OCI-LY3 (cell line): ENCODE data around the gene INSL4.
A peak's percentile ranks its signal among the peaks of the same experiment; 100 is the strongest.

ENCODE experiments used
- H2AFZ ChIP-seq: fragments of 200-600, 300-600 bp; shearing (Covaris generic); 2 replicates; pipeline ENCODE4 v1.6.0; 2014; ENCODE audit warnings: antibody characterized with exemption, low read depth, low read length
- H3K27ac ChIP-seq: fragments of 200-600, 300-600 bp; sonication (generic); 2 replicates; pipeline ENCODE4 v1.5.1; 2014; ENCODE audit warnings: mild to moderate bottlenecking, low read length, moderate library complexity, mixed read lengths
- H3K27me3 ChIP-seq: fragments of 200-600, 300-600 bp; sonication (generic); 2 replicates; pipeline ENCODE4 v1.6.1; 2014; ENCODE audit warnings: low read depth, low read length, mixed read lengths
- H3K36me3 ChIP-seq: fragments of 200-600, 300-600 bp; sonication (generic); replicated peaks from 2 replicates; pipeline ENCODE3; 2014; ENCODE audit warnings: low read depth, low read length, mixed read lengths
- H3K4me1 ChIP-seq: fragments of 300-600, 200-600 bp; sonication (generic); 2 replicates; pipeline ENCODE4 v1.6.1; 2014; ENCODE audit warnings: low read length, mixed read lengths
- H3K4me2 ChIP-seq: fragments of 200-600, 300-600 bp; sonication (generic); 2 replicates; pipeline ENCODE4 v1.6.1; 2014; ENCODE audit warnings: low read length, mixed read lengths
- H3K4me3 ChIP-seq: fragments of 300-600, 200-600 bp; sonication (generic); 2 replicates; pipeline ENCODE4 v1.5.1; 2014; ENCODE audit warnings: antibody characterized with exemption, mild to moderate bottlenecking, low read length, moderate library complexity
- H3K79me2 ChIP-seq: fragments of 300-600, 200-600 bp; shearing (Covaris generic); 2 replicates; pipeline ENCODE4 v1.6.1; 2014; ENCODE audit warnings: mild to moderate bottlenecking, low read length, mixed read lengths
- H3K9ac ChIP-seq: fragments of 300-600, 200-600 bp; shearing (Covaris generic); 2 replicates; pipeline ENCODE4 v1.6.0; 2014; ENCODE audit warnings: mild to moderate bottlenecking, low read length, moderate library complexity
- H3K9me3 ChIP-seq: fragments of 200-600, 300-600 bp; shearing (Covaris generic); 2 replicates; pipeline ENCODE4 v1.6.1; 2014; ENCODE audit warnings: low read length, mixed read lengths; ENCODE audit not compliant: insufficient read depth
- H4K20me1 ChIP-seq: fragments of 200-600, 300-600 bp; sonication (generic); 2 replicates; pipeline ENCODE4 v1.6.1; 2016; ENCODE audit warnings: low read length, mixed read lengths; ENCODE audit not compliant: insufficient read depth
- CTCF ChIP-seq: fragments of 200-600, 300-600 bp; sonication (generic); IDR thresholded peaks from 2 replicates; pipeline ENCODE4 v1.5.1; 2014; ENCODE audit warnings: antibody characterized with exemption, low read length, low read depth
- EZH2phosphoT487 ChIP-seq: fragments of 200-600 bp; shearing (Covaris generic); IDR thresholded peaks from 2 replicates; pipeline ENCODE4 v1.6.1; 2018; ENCODE audit warnings: antibody characterized with exemption, mixed run types, low read depth

INSL4 gene

GRCh38 chr9:5265939-5266338 is 34.7 kb downstream of the INSL4 start:
- H3K9ac ChIP-seq: no peak overlapping the region
- H3K9me3 ChIP-seq: no peaks in the 10 kb centered on the region
- no peaks in the 10 kb centered on the region for H3K36me3 ChIP-seq
- H3K27ac ChIP-seq: no peak overlapping the region
- H3K79me2 ChIP-seq: no peaks in the 10 kb centered on the region
- no peak for TF ChIP-seq EZH2phosphoT487
- peak; percentile 27; the same call in 1 of the 2 replicates for TF ChIP-seq CTCF
- no peak overlapping the region for H3K4me3 ChIP-seq
- H4K20me1 ChIP-seq: no peaks in the 10 kb centered on the region
- H3K4me2 ChIP-seq: no peak overlapping the region
- 0 out of 2 replicates have a peak, but pooled peaks cover 3% of the 10 kb centered on the region for H3K4me1 ChIP-seq
- no peaks in the 10 kb centered on the region for H3K27me3 ChIP-seq
- no peak overlapping the region for H2AFZ ChIP-seq

- Histone ChIP-seq H3K4me1 (no peaks in the 10 kb centered on the region), H3K79me2 (no peaks in the 10 kb centered on the region), H4K20me1 (no peaks in the 10 kb centered on the region), H3K27ac (no peak overlapping the region), H3K36me3 (no peaks in the 10 kb centered on the region), H2AFZ (no peak overlapping the region), H3K9me3 (no peaks in the 10 kb centered on the region), H3K4me2 (no peak overlapping the region), H3K27me3 (no peaks in the 10 kb centered on the region), H3K9ac (no peak overlapping the region), H3K4me3 (no peak overlapping the region)
- TF ChIP-seq EZH2phosphoT487 (no peak), CTCF (no peak)
These were observed 38.1 kb downstream of the INSL4 start for GRCh38 chr9:5269249-5269715.

- Histone ChIP-seq H3K27ac (no peak overlapping the region), H3K4me1 (peaks cover 10% of the 10 kb centered on the region), H3K4me3 (no peak overlapping the region), H3K27me3 (no peaks in the 10 kb centered on the region), H3K9me3 (no peaks in the 10 kb centered on the region), H3K36me3 (no peaks in the 10 kb centered on the region), H2AFZ (no peak overlapping the region), H3K79me2 (no peaks in the 10 kb centered on the region), H4K20me1 (no peaks in the 10 kb centered on the region), H3K4me2 (no peak overlapping the region), H3K9ac (no peak overlapping the region)
- TF ChIP-seq CTCF: no peak
- TF ChIP-seq EZH2phosphoT487: no peak
These were observed 43.6 kb downstream of the INSL4 start for GRCh38 chr9:5274770-5275169.

- H3K4me2 ChIP-seq: peak overlapping the region; percentile 34; the same call in 1 of the 2 replicates
- H3K9ac ChIP-seq: no peak overlapping the region
- H2AFZ ChIP-seq: peak overlapping the region; percentile 72; the same call in 1 of the 2 replicates
- no peaks in the 10 kb centered on the region for H3K36me3 ChIP-seq
- no peak overlapping the region for H3K4me3 ChIP-seq
- H3K27me3 ChIP-seq: no peaks in the 10 kb centered on the region
- peaks cover 10% of the 10 kb centered on the region for H3K4me1 ChIP-seq
- H3K27ac ChIP-seq: no peak overlapping the region
- TF ChIP-seq EZH2phosphoT487 (no peak), CTCF (no peak)
- H3K9me3 ChIP-seq: no peaks in the 10 kb centered on the region
- no peaks in the 10 kb centered on the region for H3K79me2 ChIP-seq
- no peaks in the 10 kb centered on the region for H4K20me1 ChIP-seq
These were observed 47.3 kb downstream of the INSL4 start for GRCh38 chr9:5278486-5278885.
